ENCODE results near the gene GADD45GIP1. TPM values are rescaled to one million over a fixed set of nuclear protein-coding genes. Genes with fewer than 3 reads are reported as not detected.

GADD45GIP1 gene
- polyA plus RNA-seq, 2 of the 4 experiments (the other 2 are of a cell fraction) = 26.4 to 31.1 TPM

DNA sequence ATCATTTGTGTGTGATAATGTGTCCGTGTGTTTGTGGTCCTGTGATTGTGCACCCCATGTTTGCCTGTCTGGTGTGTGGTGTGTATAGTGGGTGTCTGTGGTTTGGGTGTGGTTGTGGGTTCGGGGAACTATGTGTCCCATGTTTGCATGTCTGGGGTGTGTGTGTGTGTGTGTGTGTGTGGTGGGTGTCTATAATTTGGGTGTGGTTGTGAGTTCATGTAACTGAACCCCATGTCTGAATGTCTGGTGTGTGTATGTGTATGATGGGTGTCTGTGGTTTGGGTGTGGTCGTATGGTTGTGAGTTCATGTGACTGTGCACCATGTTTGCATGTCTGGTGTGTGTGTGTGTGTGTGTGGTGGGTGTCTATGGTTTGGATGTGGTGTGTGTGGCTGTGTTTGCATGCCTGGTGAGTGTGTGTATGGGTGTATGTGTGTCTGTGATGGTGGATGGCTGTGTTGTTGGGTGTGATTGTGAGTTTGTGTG, 27.2 kb upstream of the GADD45GIP1 start:
- H3K4me2 ChIP-seq = no peak overlapping the region
- 88% methylated on average over 3 of the region's 3 CpGs for whole genome bisulfite sequencing (ENCODE audit: missing lambda C conversion rate)
- CTCF ChIA-PET = interaction anchor here (0.6 to 16.3 kb wide), 24 partner anchors 9 to 279 kb away, joined by 3 to 309 read pairs (median 4); no protein-coding TSS in a partner anchor

DNA sequence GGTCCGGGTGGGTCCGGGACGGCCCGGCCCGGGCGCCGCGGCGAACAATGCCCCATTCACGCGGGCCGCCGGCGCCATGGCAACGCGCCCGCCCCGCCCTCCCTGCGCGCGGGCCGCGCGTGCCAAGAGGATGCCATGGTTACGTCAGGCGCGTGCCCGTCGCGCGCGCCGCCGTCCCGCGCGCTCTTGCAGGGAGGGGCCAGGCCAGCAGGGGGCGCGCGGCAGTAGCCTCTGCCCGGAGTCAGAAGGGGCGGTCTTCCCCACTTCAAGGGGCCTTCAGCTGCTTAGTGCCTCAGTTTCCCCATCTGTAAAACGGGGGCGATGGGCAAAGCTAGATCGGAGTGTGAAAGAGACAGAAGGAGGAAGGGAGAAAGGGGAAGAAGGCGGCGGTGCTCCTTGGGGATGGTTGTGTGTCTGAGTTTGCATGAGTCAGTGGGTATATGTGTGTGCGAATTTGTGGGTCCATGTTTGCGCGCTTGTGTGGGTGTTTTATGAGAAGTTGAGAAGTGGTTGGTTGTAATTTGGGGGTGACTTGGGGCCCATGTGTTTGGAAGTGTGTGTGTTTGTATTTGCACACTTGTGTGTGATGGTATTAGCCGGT, 26.6 kb upstream of the GADD45GIP1 start:
- CTCF ChIA-PET = interaction anchor here (0.6 to 16.3 kb wide), 21 partner anchors 9 to 280 kb away, joined by 3 to 309 read pairs (median 5); no protein-coding TSS in a partner anchor
- POLR2A ChIA-PET = interaction anchor here (1.6 kb wide), 1 partner anchor 78 kb away, joined by 5 read pairs; no protein-coding TSS in a partner anchor
- peak overlapping the region; percentile 80 for H3K4me2 ChIP-seq
- ATAC-seq = peak; percentile 72 to 77
- TF ChIP-seq, protein P1, sequence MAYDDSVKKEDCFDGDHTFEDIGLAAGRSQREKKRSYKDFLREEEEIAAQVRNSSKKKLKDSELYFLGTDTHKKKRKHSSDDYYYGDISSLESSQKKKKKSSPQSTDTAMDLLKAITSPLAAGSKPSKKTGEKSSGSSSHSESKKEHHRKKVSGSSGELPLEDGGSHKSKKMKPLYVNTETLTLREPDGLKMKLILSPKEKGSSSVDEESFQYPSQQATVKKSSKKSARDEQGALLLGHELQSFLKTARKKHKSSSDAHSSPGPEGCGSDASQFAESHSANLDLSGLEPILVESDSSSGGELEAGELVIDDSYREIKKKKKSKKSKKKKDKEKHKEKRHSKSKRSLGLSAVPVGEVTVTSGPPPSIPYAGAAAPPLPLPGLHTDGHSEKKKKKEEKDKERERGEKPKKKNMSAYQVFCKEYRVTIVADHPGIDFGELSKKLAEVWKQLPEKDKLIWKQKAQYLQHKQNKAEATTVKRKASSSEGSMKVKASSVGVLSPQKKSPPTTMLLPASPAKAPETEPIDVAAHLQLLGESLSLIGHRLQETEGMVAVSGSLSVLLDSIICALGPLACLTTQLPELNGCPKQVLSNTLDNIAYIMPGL (CRISPR knock-in tag; IDR thresholded peaks at IDR 0.05; ENCODE audit: borderline replicate concordance) = no peak
- no peak for TF ChIP-seq HOXA7 (CRISPR knock-in tag; IDR thresholded peaks at IDR 0.05)
- no peak for TF ChIP-seq ZC3H11A (IDR thresholded peaks at IDR 0.05)
- TF ChIP-seq, protein P2, sequence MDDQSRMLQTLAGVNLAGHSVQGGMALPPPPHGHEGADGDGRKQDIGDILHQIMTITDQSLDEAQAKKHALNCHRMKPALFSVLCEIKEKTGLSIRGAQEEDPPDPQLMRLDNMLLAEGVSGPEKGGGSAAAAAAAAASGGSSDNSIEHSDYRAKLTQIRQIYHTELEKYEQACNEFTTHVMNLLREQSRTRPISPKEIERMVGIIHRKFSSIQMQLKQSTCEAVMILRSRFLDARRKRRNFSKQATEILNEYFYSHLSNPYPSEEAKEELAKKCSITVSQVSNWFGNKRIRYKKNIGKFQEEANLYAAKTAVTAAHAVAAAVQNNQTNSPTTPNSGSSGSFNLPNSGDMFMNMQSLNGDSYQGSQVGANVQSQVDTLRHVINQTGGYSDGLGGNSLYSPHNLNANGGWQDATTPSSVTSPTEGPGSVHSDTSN (IDR thresholded peaks at IDR 0.05) = no peak
- TF ChIP-seq TFCP2L1 (CRISPR knock-in tag; IDR thresholded peaks at IDR 0.05) = no peak
- TF ChIP-seq ZFP36 (IDR thresholded peaks at IDR 0.05; ENCODE audit: borderline replicate concordance, partially characterized antibody) = no peak
- TF ChIP-seq HOXB13 (CRISPR knock-in tag; IDR thresholded peaks at IDR 0.05; ENCODE audit: low read depth) = 0 out of 2 replicates have a peak, but pooled peaks have one; percentile 20
- 0 out of 2 replicates have a peak, but pooled peaks have one; percentile 18 for TF ChIP-seq NPAS2 (CRISPR knock-in tag; IDR thresholded peaks at IDR 0.05; ENCODE audit: borderline replicate concordance)
- no peak for TF ChIP-seq JUN (IDR thresholded peaks at IDR 0.05)
- TF ChIP-seq MYC (IDR thresholded peaks at IDR 0.05; ENCODE audit: borderline replicate concordance, low read length) = peak; percentile 44; the same call in 1 of the 2 replicates
- TF ChIP-seq, protein P3, sequence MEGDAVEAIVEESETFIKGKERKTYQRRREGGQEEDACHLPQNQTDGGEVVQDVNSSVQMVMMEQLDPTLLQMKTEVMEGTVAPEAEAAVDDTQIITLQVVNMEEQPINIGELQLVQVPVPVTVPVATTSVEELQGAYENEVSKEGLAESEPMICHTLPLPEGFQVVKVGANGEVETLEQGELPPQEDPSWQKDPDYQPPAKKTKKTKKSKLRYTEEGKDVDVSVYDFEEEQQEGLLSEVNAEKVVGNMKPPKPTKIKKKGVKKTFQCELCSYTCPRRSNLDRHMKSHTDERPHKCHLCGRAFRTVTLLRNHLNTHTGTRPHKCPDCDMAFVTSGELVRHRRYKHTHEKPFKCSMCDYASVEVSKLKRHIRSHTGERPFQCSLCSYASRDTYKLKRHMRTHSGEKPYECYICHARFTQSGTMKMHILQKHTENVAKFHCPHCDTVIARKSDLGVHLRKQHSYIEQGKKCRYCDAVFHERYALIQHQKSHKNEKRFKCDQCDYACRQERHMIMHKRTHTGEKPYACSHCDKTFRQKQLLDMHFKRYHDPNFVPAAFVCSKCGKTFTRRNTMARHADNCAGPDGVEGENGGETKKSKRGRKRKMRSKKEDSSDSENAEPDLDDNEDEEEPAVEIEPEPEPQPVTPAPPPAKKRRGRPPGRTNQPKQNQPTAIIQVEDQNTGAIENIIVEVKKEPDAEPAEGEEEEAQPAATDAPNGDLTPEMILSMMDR (IDR thresholded peaks at IDR 0.05) = peak; percentile 83
- TF ChIP-seq, protein P4, sequence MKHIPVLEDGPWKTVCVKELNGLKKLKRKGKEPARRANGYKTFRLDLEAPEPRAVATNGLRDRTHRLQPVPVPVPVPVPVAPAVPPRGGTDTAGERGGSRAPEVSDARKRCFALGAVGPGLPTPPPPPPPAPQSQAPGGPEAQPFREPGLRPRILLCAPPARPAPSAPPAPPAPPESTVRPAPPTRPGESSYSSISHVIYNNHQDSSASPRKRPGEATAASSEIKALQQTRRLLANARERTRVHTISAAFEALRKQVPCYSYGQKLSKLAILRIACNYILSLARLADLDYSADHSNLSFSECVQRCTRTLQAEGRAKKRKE (CRISPR knock-in tag; IDR thresholded peaks at IDR 0.05; ENCODE audit: low read depth) = no peak
- TF ChIP-seq FOSB (CRISPR knock-in tag; IDR thresholded peaks at IDR 0.05) = no peak
- peak; percentile 67 for TF ChIP-seq BHLHE40 (IDR thresholded peaks at IDR 0.05; ENCODE audit: low read depth, low read length)
- TF ChIP-seq HOXB5 (CRISPR knock-in tag; IDR thresholded peaks at IDR 0.05) = peak; percentile 81
- TF ChIP-seq SREBF2 (IDR thresholded peaks at IDR 0.05) = no peak
- peak; percentile 91 for TF ChIP-seq SMC3 (IDR thresholded peaks at IDR 0.05)
- peak; percentile 57 to 76 for TF ChIP-seq RAD21 (conservative IDR thresholded peaks at IDR 0.05 in 1 of 2, IDR thresholded peaks at IDR 0.05 in 1 of 2)
- no peaks in the 10 kb centered on the region for H3K9me3 ChIP-seq
- H3K27ac ChIP-seq = peak overlapping the region; percentile 58 to 84
- WGBS (ENCODE audit: missing lambda C conversion rate) = 29% methylated on average over 9 of the region's 51 CpGs
- 0 out of 3 replicates have a peak, but pooled peaks cover 3% of the 10 kb centered on the region for H3K4me1 ChIP-seq
- peak overlapping the region; percentile 42 for H3K4me3 ChIP-seq
- peak; percentile 52 to 78 for DNase-seq (ENCODE audit: low read depth in 1 of 2, low spot score in 1 of 2)
- no peak for FAIRE-seq

More for the DNA sequence above, 27.2 kb upstream of the GADD45GIP1 start:
- FAIRE-seq (no peak), ATAC-seq (no peak), DNase-seq (ENCODE audit: low read depth in 1 of 2, low spot score in 1 of 2) (no peak)
- H3K4me1 ChIP-seq = 0 out of 3 replicates have a peak, but pooled peaks cover 3% of the 10 kb centered on the region
- H3K4me3 ChIP-seq = no peak overlapping the region
- POLR2A ChIA-PET = interaction anchor here (1.2 to 1.6 kb wide), 2 partner anchors 70 to 77 kb away, joined by 3 to 5 read pairs; no protein-coding TSS in a partner anchor
- no peak overlapping the region; a peak in 1 of 6 replicates for H3K27ac ChIP-seq
- TF ChIP-seq RARB (CRISPR knock-in tag; IDR thresholded peaks at IDR 0.05) (no peak), MAFK (IDR thresholded peaks at IDR 0.05; ENCODE audit: partially characterized antibody) (no peak), HOXB13 (CRISPR knock-in tag; IDR thresholded peaks at IDR 0.05; ENCODE audit: low read depth) (no peak)
- no peaks in the 10 kb centered on the region for H3K9me3 ChIP-seq
